ENCODE measurements around the gene MINDY4. TPM values are rescaled to one million over a fixed set of nuclear protein-coding genes. Genes with fewer than 3 reads are reported as not detected.

The MINDY4 gene
- total RNA-seq, 1 donor from 2014 or later, result 4.1 TPM

DNA sequence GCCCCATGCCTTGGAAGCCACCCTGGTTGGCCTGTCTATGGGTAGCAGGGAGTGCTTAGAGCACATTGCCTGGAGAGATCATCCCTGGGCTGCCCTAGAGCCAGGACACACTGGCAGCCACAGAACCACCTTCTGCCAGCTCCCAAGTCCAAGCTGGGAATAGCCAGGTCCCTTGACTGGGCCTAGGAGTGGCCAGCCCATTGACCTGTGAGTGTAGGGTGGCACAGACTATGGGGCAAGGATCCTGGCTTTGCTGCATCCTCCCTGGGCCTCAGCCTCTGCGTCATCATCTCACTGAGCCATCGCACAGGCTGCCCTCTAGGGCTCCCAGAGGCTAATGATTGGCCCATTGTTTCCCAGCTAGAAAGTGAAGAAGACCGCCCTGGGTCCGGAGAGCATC, 147.5 kb downstream of the MINDY4 start:
- no peaks in the 10 kb centered on the region for H3K9me3 ChIP-seq (ENCODE audit: insufficient read depth, low read depth, low read length)
- no peaks in the 10 kb centered on the region for H3K27me3 ChIP-seq (ENCODE audit: insufficient read depth, low read length)
- H3K9me3 Mint-ChIP-seq (ENCODE audit: unreplicated experiment), result no peaks in the 10 kb centered on the region
- H3K36me3 ChIP-seq (ENCODE audit: insufficient read depth, low read length), result no peaks in the 10 kb centered on the region
- H3K27me3 Mint-ChIP-seq (ENCODE audit: low read depth, unreplicated experiment), result peaks cover 9% of the 10 kb centered on the region
- peaks cover 32% of the 10 kb centered on the region for H3K4me1 ChIP-seq (ENCODE audit: insufficient read depth, low read length)
- no peaks in the 10 kb centered on the region for H3K79me2 ChIP-seq (ENCODE audit: insufficient read depth, low read length)
- H3K27ac Mint-ChIP-seq (ENCODE audit: unreplicated experiment), result no peak overlapping the region
- TF ChIP-seq, protein P1, sequence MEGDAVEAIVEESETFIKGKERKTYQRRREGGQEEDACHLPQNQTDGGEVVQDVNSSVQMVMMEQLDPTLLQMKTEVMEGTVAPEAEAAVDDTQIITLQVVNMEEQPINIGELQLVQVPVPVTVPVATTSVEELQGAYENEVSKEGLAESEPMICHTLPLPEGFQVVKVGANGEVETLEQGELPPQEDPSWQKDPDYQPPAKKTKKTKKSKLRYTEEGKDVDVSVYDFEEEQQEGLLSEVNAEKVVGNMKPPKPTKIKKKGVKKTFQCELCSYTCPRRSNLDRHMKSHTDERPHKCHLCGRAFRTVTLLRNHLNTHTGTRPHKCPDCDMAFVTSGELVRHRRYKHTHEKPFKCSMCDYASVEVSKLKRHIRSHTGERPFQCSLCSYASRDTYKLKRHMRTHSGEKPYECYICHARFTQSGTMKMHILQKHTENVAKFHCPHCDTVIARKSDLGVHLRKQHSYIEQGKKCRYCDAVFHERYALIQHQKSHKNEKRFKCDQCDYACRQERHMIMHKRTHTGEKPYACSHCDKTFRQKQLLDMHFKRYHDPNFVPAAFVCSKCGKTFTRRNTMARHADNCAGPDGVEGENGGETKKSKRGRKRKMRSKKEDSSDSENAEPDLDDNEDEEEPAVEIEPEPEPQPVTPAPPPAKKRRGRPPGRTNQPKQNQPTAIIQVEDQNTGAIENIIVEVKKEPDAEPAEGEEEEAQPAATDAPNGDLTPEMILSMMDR (IDR thresholded peaks at IDR 0.05; ENCODE audit: insufficient read depth, low read depth, low read length), result no peak
- TF ChIP-seq EZH2 (IDR thresholded peaks at IDR 0.05; ENCODE audit: insufficient read depth, low read length), result no peak
- no peak overlapping the region for H3K4me3 Mint-ChIP-seq (ENCODE audit: unreplicated experiment)
- H3K36me3 Mint-ChIP-seq (ENCODE audit: low read depth, unreplicated experiment), result no peaks in the 10 kb centered on the region
- H4K20me1 ChIP-seq (ENCODE audit: insufficient read depth, low read length), result no peaks in the 10 kb centered on the region
- no peak overlapping the region for H3K4me3 ChIP-seq (ENCODE audit: insufficient read depth, low read depth, low read length)
- no peak overlapping the region for H3K27ac ChIP-seq (ENCODE audit: low read depth, low read length)
- no peak for FAIRE-seq
- H3K4me1 Mint-ChIP-seq (ENCODE audit: low read depth, unreplicated experiment), result peaks cover 31% of the 10 kb centered on the region
- H3K9ac ChIP-seq (ENCODE audit: low read length), result no peak overlapping the region
- H3K4me2 ChIP-seq (ENCODE audit: low read length), result no peak overlapping the region
- H2AFZ ChIP-seq (ENCODE audit: low read depth, low read length), result no peak overlapping the region
- no peak for DNase-seq (ENCODE audit: low read depth)

- Mint-ChIP-seq H3K36me3 (ENCODE audit: low read depth, unreplicated experiment) (peaks cover 3% of the 10 kb centered on the region), H3K9me3 (ENCODE audit: unreplicated experiment) (no peaks in the 10 kb centered on the region), H3K4me3 (ENCODE audit: unreplicated experiment) (no peak overlapping the region), H3K4me1 (ENCODE audit: low read depth, unreplicated experiment) (peaks cover 21% of the 10 kb centered on the region), H3K27me3 (ENCODE audit: low read depth, unreplicated experiment) (peaks cover 14% of the 10 kb centered on the region), H3K27ac (ENCODE audit: unreplicated experiment) (peak overlapping the region; percentile 73)
- no peak for FAIRE-seq
- H2AFZ ChIP-seq (ENCODE audit: low read depth, low read length), result no peak overlapping the region
- peaks cover 22% of the 10 kb centered on the region for H3K4me1 ChIP-seq (ENCODE audit: insufficient read depth, low read length)
- H3K9me3 ChIP-seq (ENCODE audit: insufficient read depth, low read depth, low read length), result no peaks in the 10 kb centered on the region
- no peak overlapping the region for H3K9ac ChIP-seq (ENCODE audit: low read length)
- H3K27ac ChIP-seq (ENCODE audit: low read depth, low read length), result no peak overlapping the region
- no peaks in the 10 kb centered on the region for H3K79me2 ChIP-seq (ENCODE audit: insufficient read depth, low read length)
- peak; percentile 34 for DNase-seq (ENCODE audit: low read depth)
- no peak overlapping the region for H3K4me3 ChIP-seq (ENCODE audit: insufficient read depth, low read depth, low read length)
- H3K4me2 ChIP-seq (ENCODE audit: low read length), result no peak overlapping the region
- no peaks in the 10 kb centered on the region for H3K36me3 ChIP-seq (ENCODE audit: insufficient read depth, low read length)
- TF ChIP-seq, protein P1 (IDR thresholded peaks at IDR 0.05; ENCODE audit: insufficient read depth, low read depth, low read length), result no peak
- TF ChIP-seq EZH2 (IDR thresholded peaks at IDR 0.05; ENCODE audit: insufficient read depth, low read length), result no peak
- H4K20me1 ChIP-seq (ENCODE audit: insufficient read depth, low read length), result no peaks in the 10 kb centered on the region
- no peaks in the 10 kb centered on the region for H3K27me3 ChIP-seq (ENCODE audit: insufficient read depth, low read length)
Measured at GRCh38 chr7:30920021-30920583, 148.9 kb downstream of the MINDY4 start.
